ENCODE measurements around the gene TEAD3. TPM values are rescaled to one million over a fixed set of nuclear protein-coding genes. Genes with fewer than 3 reads are reported as not detected.

The TEAD3 gene
- polyA plus RNA-seq, 1 donor from 2014 or later = 0.10 TPM

DNA sequence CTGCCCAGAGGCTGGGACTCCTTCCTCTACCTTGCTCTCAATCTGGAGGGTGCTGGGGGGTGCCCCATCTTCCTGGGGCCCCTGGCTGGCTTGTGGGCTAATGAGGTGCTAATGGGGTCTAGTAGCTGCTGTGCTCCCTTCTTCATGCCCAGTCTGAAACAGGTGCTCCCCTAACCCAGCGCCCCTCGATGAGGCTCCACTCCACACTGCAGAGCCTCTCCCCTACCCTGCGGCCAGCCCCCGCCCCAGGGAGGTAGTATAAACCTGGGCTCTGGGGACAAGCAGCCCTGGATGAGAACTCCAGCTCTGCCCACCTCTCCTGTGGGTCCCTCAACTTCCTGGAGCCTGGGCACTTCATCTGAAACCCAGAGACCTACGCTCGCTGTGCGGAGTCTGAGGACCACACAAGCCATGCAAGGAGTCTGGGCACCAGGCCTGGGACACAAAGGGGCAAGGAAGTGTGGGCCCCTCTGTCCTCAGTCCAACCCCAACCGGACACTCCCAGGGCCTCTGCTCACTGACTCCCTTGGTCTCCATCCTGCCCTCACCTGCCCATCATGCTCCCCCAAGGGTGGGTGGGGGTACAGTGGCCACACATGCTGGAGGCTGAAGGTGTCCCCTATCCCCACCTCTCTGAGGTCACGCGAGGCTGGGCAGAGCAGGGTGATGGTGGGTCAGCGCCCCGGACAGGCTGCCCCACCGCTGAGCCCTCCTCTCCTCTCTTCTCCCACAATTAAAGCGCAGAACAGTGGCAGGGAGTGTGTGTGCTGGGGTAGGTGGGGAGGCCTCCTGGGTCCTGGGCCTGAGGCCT, 22.5 kb downstream of the TEAD3 start:
- no peaks in the 10 kb centered on the region for H3F3A ChIP-seq (ENCODE audit: insufficient read depth, low read length, poor library complexity, severe bottlenecking)
- no peak overlapping the region for H3K9ac ChIP-seq (ENCODE audit: low read length)
- H3K9me2 ChIP-seq (ENCODE audit: insufficient read depth, low read length) = no peaks in the 10 kb centered on the region
- TF ChIP-seq, protein P1, sequence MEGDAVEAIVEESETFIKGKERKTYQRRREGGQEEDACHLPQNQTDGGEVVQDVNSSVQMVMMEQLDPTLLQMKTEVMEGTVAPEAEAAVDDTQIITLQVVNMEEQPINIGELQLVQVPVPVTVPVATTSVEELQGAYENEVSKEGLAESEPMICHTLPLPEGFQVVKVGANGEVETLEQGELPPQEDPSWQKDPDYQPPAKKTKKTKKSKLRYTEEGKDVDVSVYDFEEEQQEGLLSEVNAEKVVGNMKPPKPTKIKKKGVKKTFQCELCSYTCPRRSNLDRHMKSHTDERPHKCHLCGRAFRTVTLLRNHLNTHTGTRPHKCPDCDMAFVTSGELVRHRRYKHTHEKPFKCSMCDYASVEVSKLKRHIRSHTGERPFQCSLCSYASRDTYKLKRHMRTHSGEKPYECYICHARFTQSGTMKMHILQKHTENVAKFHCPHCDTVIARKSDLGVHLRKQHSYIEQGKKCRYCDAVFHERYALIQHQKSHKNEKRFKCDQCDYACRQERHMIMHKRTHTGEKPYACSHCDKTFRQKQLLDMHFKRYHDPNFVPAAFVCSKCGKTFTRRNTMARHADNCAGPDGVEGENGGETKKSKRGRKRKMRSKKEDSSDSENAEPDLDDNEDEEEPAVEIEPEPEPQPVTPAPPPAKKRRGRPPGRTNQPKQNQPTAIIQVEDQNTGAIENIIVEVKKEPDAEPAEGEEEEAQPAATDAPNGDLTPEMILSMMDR (IDR thresholded peaks at IDR 0.05; ENCODE audit: poor library complexity, severe bottlenecking) = no peak
- no peak for TF ChIP-seq EP300 (conservative IDR thresholded peaks at IDR 0.05; ENCODE audit: poor library complexity, severe bottlenecking)
- no peak overlapping the region for H3K4me3 ChIP-seq (ENCODE audit: low read length)
- H3K9me3 ChIP-seq (ENCODE audit: low read length) = no peaks in the 10 kb centered on the region
- H2AFZ ChIP-seq (ENCODE audit: low read depth, low read length) = no peak overlapping the region
- H3K4me2 ChIP-seq (ENCODE audit: low read length) = no peak overlapping the region
- H4K20me1 ChIP-seq (ENCODE audit: insufficient read depth) = no peaks in the 10 kb centered on the region
- no peak overlapping the region for H3K27ac ChIP-seq (ENCODE audit: low read length)
- H3K36me3 ChIP-seq (ENCODE audit: insufficient read depth, low read length) = no peaks in the 10 kb centered on the region
- H3K27me3 ChIP-seq (ENCODE audit: insufficient read depth, low read depth, low read length) = no peaks in the 10 kb centered on the region
- no peaks in the 10 kb centered on the region for H3K79me2 ChIP-seq (replicated peaks; ENCODE audit: insufficient read depth, low read length)

DNA sequence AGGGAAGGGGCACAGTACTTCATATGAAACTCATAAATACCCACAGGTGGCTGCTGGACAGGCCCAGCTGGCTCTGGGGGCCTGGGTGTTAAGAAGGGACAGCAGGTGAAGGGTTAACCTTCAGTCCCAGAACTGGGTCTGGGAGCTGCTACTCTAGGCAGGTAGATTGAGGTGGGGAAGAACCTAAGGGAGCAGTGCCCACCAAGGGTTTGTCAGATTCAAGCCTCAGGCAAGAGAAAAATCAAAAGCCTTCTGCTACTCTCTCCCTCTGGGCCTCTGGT, 23.1 kb downstream of the TEAD3 start:
- Histone ChIP-seq H4K20me1 (ENCODE audit: insufficient read depth) (no peaks in the 10 kb centered on the region), H3K36me3 (ENCODE audit: insufficient read depth, low read length) (no peaks in the 10 kb centered on the region), H3K27me3 (ENCODE audit: insufficient read depth, low read depth, low read length) (no peaks in the 10 kb centered on the region), H3K27ac (ENCODE audit: low read length) (no peak overlapping the region), H3K9ac (ENCODE audit: low read length) (no peak overlapping the region), H3K9me2 (ENCODE audit: insufficient read depth, low read length) (no peaks in the 10 kb centered on the region), H3K4me3 (ENCODE audit: low read length) (no peak overlapping the region), H3F3A (ENCODE audit: insufficient read depth, low read length, poor library complexity, severe bottlenecking) (no peaks in the 10 kb centered on the region), H3K4me2 (ENCODE audit: low read length) (no peak overlapping the region), H2AFZ (ENCODE audit: low read depth, low read length) (no peak overlapping the region), H3K9me3 (ENCODE audit: low read length) (no peaks in the 10 kb centered on the region), H3K79me2 (replicated peaks; ENCODE audit: insufficient read depth, low read length) (no peaks in the 10 kb centered on the region)
- TF ChIP-seq, protein P2, sequence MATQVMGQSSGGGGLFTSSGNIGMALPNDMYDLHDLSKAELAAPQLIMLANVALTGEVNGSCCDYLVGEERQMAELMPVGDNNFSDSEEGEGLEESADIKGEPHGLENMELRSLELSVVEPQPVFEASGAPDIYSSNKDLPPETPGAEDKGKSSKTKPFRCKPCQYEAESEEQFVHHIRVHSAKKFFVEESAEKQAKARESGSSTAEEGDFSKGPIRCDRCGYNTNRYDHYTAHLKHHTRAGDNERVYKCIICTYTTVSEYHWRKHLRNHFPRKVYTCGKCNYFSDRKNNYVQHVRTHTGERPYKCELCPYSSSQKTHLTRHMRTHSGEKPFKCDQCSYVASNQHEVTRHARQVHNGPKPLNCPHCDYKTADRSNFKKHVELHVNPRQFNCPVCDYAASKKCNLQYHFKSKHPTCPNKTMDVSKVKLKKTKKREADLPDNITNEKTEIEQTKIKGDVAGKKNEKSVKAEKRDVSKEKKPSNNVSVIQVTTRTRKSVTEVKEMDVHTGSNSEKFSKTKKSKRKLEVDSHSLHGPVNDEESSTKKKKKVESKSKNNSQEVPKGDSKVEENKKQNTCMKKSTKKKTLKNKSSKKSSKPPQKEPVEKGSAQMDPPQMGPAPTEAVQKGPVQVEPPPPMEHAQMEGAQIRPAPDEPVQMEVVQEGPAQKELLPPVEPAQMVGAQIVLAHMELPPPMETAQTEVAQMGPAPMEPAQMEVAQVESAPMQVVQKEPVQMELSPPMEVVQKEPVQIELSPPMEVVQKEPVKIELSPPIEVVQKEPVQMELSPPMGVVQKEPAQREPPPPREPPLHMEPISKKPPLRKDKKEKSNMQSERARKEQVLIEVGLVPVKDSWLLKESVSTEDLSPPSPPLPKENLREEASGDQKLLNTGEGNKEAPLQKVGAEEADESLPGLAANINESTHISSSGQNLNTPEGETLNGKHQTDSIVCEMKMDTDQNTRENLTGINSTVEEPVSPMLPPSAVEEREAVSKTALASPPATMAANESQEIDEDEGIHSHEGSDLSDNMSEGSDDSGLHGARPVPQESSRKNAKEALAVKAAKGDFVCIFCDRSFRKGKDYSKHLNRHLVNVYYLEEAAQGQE (IDR thresholded peaks at IDR 0.05; ENCODE audit: borderline replicate concordance) = no peak
- TF ChIP-seq RAD21 (conservative IDR thresholded peaks at IDR 0.05) (no peak), TAF1 (IDR thresholded peaks at IDR 0.05; ENCODE audit: low read depth) (no peak), EP300 (conservative IDR thresholded peaks at IDR 0.05; ENCODE audit: poor library complexity, severe bottlenecking) (no peak), SMC3 (conservative IDR thresholded peaks at IDR 0.05; ENCODE audit: poor library complexity) (no peak), MXI1 (conservative IDR thresholded peaks at IDR 0.05; ENCODE audit: poor library complexity, severe bottlenecking) (no peak), POLR2AphosphoS5 (IDR thresholded peaks at IDR 0.05) (no peak)
- TF ChIP-seq, protein P1 (IDR thresholded peaks at IDR 0.05; ENCODE audit: poor library complexity, severe bottlenecking) = no peak

Measured in neural cell (in vitro differentiated cells).